PC-9 (cell line): ENCODE measurements around the gene UVRAG. TPM values are rescaled to one million over a fixed set of nuclear protein-coding genes. Genes with fewer than 3 reads are reported as not detected.
A peak's percentile ranks its signal among the peaks of the same experiment; 100 is the strongest.

ENCODE experiments used
- BruUV-seq: library from RNA; stranded (reverse); fragments of 400-500 nt; replicated peaks from 2 replicates; lab custom pipeline; 2021; lab: Mats Ljungman, UMichigan
- CTCF ChIA-PET: fragments of 300-600 bp; sonication (Branson Sonifier 250); formaldehyde crosslinking; loops from one replicate; lab custom pipeline; 2022; ENCODE audit warnings: antibody characterized with exemption; lab: Charles Lee
- POLR2A ChIA-PET: fragments of 300-600 bp; sonication (Branson Sonifier 250); formaldehyde crosslinking; loops from one replicate; lab custom pipeline; 2022; ENCODE audit warnings: antibody characterized with exemption; ENCODE audit not compliant: unreplicated experiment; lab: Charles Lee
- DNase-seq, 2 experiments: peaks; one replicate each; pipeline versions ENCODE4 v3.0.0 to v3.0.0-alpha.2; 2015 to 2022; ENCODE audit warnings: mixed read lengths in 1 of 2
- H2AFZ ChIP-seq: fragments of 200-600 bp; sonication (generic); 2 replicates; pipeline ENCODE4 v1.8.1; 2017; ENCODE audit warnings: antibody characterized with exemption
- H3F3A ChIP-seq: fragments of 200-600 bp; sonication (generic); 2 replicates; pipeline ENCODE4 v1.8.1; 2017; ENCODE audit warnings: antibody characterized with exemption, mild to moderate bottlenecking, low read depth; ENCODE audit not compliant: insufficient read depth
- H3K27ac ChIP-seq: fragments of 200-600 bp; sonication (generic); 2 replicates; pipeline ENCODE4 v1.6.1; 2016; ENCODE audit warnings: mixed run types
- H3K27me3 ChIP-seq: fragments of 200-600 bp; sonication (generic); 2 replicates; pipeline ENCODE4 v1.6.1; 2016; ENCODE audit warnings: low read depth, mixed run types; ENCODE audit not compliant: insufficient read depth
- H3K36me3 ChIP-seq: fragments of 200-600 bp; sonication (generic); 2 replicates; pipeline ENCODE4 v1.6.1; 2016; ENCODE audit warnings: low read depth, mixed run types
- H3K4me1 ChIP-seq: fragments of 200-600 bp; sonication (generic); replicated peaks from 2 replicates; pipeline ENCODE4 v1.6.1; 2016; ENCODE audit warnings: mixed run types; ENCODE audit not compliant: insufficient read depth
- H3K4me2 ChIP-seq: fragments of 200-600 bp; sonication (generic); 2 replicates; pipeline ENCODE4 v1.6.1; 2017; ENCODE audit warnings: mixed run types
- H3K4me3 ChIP-seq: fragments of 200-600 bp; sonication (generic); 2 replicates; pipeline ENCODE4 v1.6.1; 2016; ENCODE audit warnings: mixed run types
- H3K79me2 ChIP-seq: fragments of 200-600 bp; sonication (generic); 2 replicates; pipeline ENCODE4 v1.6.1; 2017; ENCODE audit warnings: low read depth, mixed run types
- H3K9me2 ChIP-seq: fragments of 200-600 bp; sonication (generic); 2 replicates; pipeline ENCODE4 v1.8.1; 2017; ENCODE audit warnings: mild to moderate bottlenecking; ENCODE audit not compliant: insufficient read depth
- H3K9me3 ChIP-seq: fragments of 200-600 bp; sonication (generic); 2 replicates; pipeline ENCODE4 v1.8.1; 2016; ENCODE audit warnings: low read depth; ENCODE audit not compliant: insufficient read depth
- H4K20me1 ChIP-seq: fragments of 200-600 bp; sonication (generic); 2 replicates; pipeline ENCODE4 v1.8.1; 2017; ENCODE audit not compliant: insufficient read depth
- EZH2 ChIP-seq: fragments of 200-600 bp; sonication (generic); IDR thresholded peaks from 2 replicates; pipeline ENCODE4 v1.8.0; 2017; ENCODE audit warnings: antibody characterized with exemption, low read depth
- intact Hi-C: fragments of 100-400 bp; cut with micrococcal nuclease; formaldehyde crosslinking; loops from one replicate; pipeline ENCODE4 v1.10.0; 2022; ENCODE audit not compliant: unreplicated experiment
- total RNA-seq: library from RNA; stranded (reverse); gene quantifications from 2 replicates; pipeline ENCODE4 v1.2.3, GENCODE V29; 2021
- TF ChIP-seq, protein P1 (sequence below): fragments of 200-600 bp; sonication (generic); conservative IDR thresholded peaks from 2 replicates; pipeline ENCODE4 v1.6.1; 2017; ENCODE audit warnings: mixed run types, antibody characterized with exemption, mild to moderate bottlenecking, moderate library complexity

The UVRAG gene
- total RNA-seq, 1 experiment from 2014 or later = 20.4 TPM

- Histone ChIP-seq H4K20me1 (no peaks in the 10 kb centered on the region; the same call in 1 of the 2 replicates), H3K36me3 (no peaks in the 10 kb centered on the region; the same call in 1 of the 2 replicates), H3F3A (peaks cover 9% of the 10 kb centered on the region), H2AFZ (no peak overlapping the region), H3K9me2 (no peaks in the 10 kb centered on the region), H3K4me2 (no peak overlapping the region), H3K79me2 (peaks cover 5% of the 10 kb centered on the region; the same call in 1 of the 2 replicates), H3K27ac (no peak overlapping the region), H3K4me3 (no peak overlapping the region), H3K27me3 (no peaks in the 10 kb centered on the region), H3K9me3 (no peaks in the 10 kb centered on the region), H3K4me1 (peaks cover 24% of the 10 kb centered on the region)
- DNase-seq = no peak
- intact Hi-C loops = no loop called here
- ChIA-PET POLR2A (no interaction called here), CTCF (no interaction called here)
- TF ChIP-seq, protein P1, sequence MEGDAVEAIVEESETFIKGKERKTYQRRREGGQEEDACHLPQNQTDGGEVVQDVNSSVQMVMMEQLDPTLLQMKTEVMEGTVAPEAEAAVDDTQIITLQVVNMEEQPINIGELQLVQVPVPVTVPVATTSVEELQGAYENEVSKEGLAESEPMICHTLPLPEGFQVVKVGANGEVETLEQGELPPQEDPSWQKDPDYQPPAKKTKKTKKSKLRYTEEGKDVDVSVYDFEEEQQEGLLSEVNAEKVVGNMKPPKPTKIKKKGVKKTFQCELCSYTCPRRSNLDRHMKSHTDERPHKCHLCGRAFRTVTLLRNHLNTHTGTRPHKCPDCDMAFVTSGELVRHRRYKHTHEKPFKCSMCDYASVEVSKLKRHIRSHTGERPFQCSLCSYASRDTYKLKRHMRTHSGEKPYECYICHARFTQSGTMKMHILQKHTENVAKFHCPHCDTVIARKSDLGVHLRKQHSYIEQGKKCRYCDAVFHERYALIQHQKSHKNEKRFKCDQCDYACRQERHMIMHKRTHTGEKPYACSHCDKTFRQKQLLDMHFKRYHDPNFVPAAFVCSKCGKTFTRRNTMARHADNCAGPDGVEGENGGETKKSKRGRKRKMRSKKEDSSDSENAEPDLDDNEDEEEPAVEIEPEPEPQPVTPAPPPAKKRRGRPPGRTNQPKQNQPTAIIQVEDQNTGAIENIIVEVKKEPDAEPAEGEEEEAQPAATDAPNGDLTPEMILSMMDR = no peak
- TF ChIP-seq EZH2 = no peak
- BruUV-seq = no TSS peak
Observed at GRCh38 chr11:75853971-75854370, 39.0 kb downstream of the UVRAG start.

DNA sequence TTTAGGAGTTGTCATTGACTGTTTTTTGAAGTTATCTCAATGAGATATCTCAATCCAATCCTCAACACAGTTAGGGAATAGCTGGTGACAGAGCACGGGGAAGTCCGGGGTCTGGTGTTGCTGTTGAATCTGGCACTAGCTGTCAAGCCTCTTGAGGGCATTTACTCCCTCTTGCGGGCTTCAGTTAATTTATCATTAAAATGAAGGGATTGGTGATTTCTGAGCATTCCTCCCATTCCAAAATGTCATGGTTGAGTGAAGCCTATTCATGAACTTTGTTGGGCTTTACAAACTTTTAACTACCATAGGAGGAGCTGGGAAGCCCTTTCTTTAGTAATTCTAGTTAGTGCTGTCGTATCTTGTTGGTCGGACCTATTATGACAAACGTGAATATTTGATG is 40.2 kb downstream of the UVRAG start:
- Histone ChIP-seq H3F3A (peaks cover 9% of the 10 kb centered on the region), H3K79me2 (peaks cover 3% of the 10 kb centered on the region; the same call in 1 of the 2 replicates), H3K4me1 (peaks cover 26% of the 10 kb centered on the region), H3K36me3 (no peaks in the 10 kb centered on the region; the same call in 1 of the 2 replicates), H3K4me2 (no peak overlapping the region), H4K20me1 (no peaks in the 10 kb centered on the region; the same call in 1 of the 2 replicates), H2AFZ (no peak overlapping the region), H3K9me2 (no peaks in the 10 kb centered on the region), H3K27ac (no peak overlapping the region), H3K4me3 (no peak overlapping the region), H3K9me3 (no peaks in the 10 kb centered on the region), H3K27me3 (no peaks in the 10 kb centered on the region)
- no peak for TF ChIP-seq EZH2
- TF ChIP-seq, protein P1 = no peak
- CTCF ChIA-PET = interaction anchor here (0.7 kb wide), 1 partner anchor 724 kb away, joined by 3 read pairs; no protein-coding TSS in a partner anchor
- DNase-seq = no peak
- no TSS peak for BruUV-seq
- intact Hi-C loops = no loop called here
- POLR2A ChIA-PET = no interaction called here

DNA sequence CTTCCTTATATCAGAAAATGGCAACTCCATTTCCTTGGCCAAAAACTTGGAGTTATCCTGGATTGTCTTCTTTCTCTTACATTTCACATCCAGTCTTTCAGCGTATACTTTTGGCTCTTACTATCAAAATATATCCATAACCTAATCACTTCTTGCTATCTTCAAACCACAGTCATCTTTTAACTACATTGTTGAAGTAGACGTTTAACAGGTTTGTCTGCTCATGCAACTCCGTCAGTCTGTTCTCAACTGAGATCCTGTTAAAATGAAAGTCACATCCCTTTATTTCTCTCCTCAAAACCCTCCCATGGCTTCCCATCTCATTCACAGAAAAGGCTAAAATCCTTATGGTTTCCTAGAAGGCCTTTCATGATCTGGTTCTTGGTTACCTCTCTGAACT is 41.9 kb downstream of the UVRAG start:
- Histone ChIP-seq H3F3A (peaks cover 9% of the 10 kb centered on the region), H2AFZ (no peak overlapping the region), H3K27me3 (no peaks in the 10 kb centered on the region), H3K9me2 (no peaks in the 10 kb centered on the region), H3K27ac (no peak overlapping the region), H4K20me1 (peaks cover 4% of the 10 kb centered on the region; the same call in 1 of the 2 replicates), H3K4me3 (no peak overlapping the region), H3K4me1 (peaks cover 26% of the 10 kb centered on the region), H3K79me2 (peaks cover 3% of the 10 kb centered on the region; the same call in 1 of the 2 replicates), H3K9me3 (no peaks in the 10 kb centered on the region), H3K36me3 (no peaks in the 10 kb centered on the region; the same call in 1 of the 2 replicates), H3K4me2 (0 out of 2 replicates have a peak overlapping the region, but pooled peaks have one; percentile 25)
- no peak for TF ChIP-seq EZH2
- TF ChIP-seq, protein P1 = no peak
- peak in 1 of 2 experiments; percentile 55 for DNase-seq
- CTCF ChIA-PET = interaction anchor here (0.6 kb wide), 1 partner anchor 307 kb away, joined by 3 read pairs; no protein-coding TSS in a partner anchor
- intact Hi-C loops = no loop called here
- POLR2A ChIA-PET = no interaction called here
- no TSS peak for BruUV-seq
